ENCODE data around the gene IFFO2.
A peak's percentile ranks its signal among the peaks of the same experiment; 100 is the strongest.

IFFO2 gene

DNA sequence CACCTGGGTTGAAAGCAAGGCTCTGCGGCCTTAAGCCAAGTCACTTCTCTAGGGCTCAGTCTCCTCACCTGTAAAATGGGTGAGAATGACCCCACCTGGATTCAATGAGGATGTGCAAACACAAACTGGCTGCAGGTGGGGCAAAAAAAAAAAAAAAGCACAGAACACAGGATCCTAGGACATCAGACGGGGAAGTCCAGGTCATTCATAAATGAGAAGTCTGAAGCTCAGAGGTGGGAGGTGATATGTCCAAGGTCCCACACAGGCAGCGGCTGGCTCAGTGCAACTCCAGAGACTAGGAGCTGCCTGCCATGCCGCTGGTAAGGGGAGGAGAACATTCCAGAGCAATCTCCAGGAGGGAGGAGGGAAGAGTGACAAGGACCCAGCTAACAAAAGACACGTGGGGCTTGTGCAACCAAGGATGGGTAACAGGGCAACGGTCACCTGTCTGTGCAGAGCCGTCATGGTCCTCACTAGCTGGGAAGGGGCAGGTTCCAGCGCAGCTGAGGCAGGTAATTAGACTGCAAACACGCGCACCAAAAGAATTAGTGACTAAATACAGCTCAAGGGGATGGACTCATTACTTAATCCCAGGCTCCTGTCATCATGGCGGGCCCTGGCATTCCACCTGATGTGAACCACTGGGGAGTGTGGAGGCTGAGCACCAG lies 19.5 kb downstream of the IFFO2 start:
- DNase-seq (ENCODE audit: low read depth) = no peak

DNA sequence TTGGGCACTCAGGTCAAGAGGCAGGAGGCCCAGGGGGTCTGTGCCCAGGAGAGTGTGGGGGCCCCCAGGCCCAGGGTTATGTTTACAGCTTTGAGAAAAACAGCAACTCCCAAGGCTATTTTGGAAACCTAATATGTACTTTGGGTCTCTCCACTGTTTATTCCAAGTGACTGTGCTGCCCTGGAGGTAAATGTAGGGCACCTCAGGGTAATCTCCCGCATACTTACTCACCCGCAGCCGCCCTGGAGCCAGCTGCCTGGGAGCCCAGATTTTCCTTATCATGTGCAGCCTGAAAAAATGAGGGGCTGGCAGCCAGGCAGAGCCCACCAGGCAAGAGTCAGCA lies 20.0 kb downstream of the IFFO2 start:
- no peak for DNase-seq (ENCODE audit: low read depth)

DNA sequence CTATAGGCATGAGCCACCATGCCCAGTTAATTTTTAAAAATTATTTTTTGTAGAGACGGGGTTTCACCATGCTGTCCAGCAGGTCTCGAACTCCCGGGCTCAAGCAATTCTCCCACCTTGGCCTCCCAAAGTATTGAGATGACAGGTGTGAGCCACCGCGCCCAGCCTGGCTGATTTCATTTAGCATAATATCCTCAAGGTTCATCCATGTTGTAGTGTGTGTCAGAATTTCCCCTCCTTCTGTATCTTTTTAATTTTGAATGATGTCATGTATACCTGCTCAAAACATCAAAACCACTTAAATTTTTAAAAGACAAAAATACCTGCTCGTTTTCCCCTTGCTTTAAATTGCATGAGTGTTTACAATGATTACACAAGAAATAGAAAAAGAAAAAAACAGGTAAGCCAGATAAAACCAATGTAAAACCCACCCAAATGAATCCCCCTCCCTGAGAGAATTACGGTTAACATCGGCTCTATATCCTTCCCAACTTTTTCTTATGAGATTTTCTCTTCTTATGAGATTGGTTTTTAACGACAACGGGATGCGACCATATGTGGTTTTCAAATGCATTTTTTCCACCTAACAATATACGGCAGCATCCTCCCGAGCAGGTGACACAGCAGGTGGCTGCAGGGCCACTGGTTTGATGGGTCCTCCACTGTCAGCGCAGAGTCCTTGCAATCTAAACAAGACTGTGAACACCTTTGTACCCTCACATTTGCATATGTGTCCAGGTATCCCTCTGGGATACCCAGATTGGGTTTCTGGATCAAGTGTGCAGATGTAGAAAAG lies 22.1 kb downstream of the IFFO2 start:
- no peak for DNase-seq (ENCODE audit: low read depth)

DNA sequence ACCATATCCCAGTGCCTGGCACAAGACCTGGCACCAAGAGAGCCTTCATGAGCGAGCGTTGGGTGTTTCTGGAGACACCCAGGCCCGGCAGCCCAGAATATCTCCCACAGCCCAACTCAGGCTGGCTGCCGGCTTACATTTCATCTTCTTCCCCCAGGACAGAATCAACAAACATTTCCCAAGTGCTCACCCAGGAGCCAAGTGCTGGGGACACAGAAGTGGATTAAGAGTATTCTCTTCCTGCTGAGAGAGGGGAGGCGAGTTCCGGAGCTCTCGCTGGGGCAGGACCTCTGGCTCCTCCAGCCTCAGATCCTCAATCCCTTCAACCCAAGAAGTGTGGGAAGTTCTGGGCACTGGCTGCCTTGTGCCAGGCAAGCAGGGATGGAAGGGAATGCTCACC lies 23.6 kb downstream of the IFFO2 start:
- no peak for DNase-seq (ENCODE audit: low read depth)

DNA sequence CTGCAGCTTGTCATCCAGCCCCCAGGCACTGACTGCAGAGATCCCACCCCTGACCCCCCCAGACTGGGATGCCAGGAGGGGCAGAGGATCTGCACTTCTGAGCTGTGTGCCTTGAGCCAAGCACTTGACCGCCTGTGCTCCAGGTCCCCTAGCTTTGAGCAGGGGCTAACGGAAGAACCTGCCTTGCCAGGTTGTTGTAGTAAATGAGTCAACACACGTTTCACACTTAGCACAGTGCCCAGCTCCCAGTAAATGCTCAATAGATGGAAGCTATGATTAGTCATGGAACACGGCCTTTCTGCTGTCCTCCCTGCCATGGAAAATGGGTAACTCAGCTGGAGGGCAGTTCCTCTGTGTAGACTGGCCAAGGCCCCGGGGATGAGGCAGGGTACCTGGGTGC lies 24.1 kb downstream of the IFFO2 start:
- no peak for DNase-seq (ENCODE audit: low read depth)

DNA sequence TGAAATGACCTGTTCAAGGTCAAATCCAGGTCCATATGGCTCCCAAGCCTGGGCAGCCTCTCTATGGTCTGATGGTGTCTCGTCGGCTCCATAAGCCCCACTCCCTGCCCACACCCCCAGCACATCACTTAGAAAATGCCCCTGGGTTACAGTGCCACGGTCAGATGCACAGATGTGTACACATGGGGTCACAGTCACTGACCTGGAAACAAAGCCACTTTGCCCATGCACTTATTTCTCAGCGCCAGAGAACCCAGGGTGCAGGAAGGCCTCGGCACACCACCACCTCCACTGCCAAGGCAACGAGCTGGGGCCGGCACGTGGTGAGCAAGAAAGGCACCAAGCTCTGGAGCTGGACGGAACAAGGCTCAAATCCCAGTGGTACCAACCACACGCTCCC lies 24.7 kb downstream of the IFFO2 start:
- DNase-seq (ENCODE audit: low read depth) = no peak

DNA sequence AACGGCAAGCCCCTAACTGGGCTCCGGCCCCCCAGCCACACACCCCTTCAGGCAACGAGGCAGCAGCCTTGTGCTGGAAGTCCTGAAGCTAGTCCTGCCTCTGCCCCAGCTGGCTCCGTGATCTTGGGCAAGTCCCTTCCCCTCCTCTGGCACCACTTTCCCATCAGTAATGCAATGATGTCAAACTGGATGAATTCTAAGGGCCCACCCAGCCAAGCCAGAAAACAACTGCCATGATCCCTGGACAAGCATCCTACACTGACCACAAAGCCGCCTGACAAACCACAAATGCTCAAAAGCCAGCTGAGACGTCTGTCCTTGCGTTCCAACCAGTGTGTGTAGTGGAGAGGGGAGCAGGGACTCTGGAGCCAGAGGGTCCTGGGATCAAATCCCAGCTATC lies 26.8 kb downstream of the IFFO2 start:
- peak; percentile 65 for DNase-seq (ENCODE audit: low read depth)

DNA sequence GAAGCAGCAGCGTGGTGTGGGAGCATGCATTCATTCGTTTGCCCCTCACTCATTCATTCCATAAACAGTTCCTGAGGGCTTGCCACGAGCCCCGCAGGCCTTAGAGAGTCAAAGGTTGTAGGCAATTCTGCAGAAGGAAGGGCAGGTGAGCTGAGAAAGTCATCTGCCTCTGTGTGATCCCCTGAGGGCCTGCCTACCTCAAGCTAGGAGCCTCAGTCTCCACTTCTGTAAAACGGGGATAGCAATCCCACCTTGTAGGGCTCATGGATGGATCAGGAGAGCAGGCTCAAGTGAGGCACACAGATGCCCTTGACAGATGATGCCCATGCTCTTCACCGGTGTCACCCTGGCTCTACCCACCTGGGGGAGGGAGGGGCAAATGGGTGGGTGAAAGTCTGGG lies 27.5 kb downstream of the IFFO2 start:
- DNase-seq (ENCODE audit: low read depth) = no peak

DNA sequence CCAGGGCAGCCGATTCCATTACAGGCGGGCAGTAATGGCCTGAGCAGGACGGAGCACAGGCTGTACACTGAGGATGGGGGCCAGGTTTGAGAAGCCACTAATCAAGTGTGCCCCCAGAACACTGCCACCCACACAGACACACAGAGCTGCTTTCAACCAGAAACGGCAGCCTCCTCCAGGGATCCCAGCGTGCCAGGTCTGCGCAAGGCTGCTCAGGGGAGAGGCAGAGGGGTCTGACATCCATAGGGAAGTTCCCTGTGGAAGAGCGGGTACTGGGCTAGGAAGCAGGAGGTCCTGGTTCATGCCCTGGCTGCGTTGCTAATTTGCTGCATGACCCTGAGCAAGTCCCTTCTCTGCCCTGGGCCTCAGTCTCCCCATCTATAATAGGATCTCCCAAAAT lies 28.1 kb downstream of the IFFO2 start:
- no peak for DNase-seq (ENCODE audit: low read depth)

DNA sequence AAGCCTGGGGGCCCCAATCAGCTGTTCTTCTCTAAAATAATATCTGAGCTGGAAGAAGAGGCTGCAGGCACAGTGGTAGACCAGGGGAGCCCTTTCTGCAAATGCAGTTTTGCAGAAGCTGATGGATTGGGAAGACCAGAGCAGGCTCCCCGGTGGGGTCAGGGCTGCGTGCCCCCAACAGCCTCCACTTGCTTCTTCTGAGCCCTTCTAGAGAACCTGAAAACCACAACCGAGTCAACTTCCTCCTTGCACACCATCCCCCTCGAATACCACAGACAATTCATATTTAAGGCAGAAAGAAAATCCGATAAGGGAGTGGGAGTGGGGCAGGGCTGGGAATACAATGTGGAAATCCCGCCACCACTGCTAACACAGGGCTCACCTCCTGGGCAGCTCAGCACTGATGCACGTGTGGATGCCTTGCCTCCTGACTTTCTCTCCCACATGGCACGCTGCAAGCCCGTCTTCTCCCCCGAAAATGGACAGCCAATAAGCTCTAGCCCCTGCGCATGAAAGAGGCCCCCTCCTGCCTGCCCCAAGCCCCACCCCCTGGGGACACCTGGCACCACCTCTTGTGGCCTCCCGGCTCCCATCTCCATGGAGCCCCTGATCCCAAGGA lies 28.7 kb downstream of the IFFO2 start:
- no peak for DNase-seq (ENCODE audit: low read depth)

DNA sequence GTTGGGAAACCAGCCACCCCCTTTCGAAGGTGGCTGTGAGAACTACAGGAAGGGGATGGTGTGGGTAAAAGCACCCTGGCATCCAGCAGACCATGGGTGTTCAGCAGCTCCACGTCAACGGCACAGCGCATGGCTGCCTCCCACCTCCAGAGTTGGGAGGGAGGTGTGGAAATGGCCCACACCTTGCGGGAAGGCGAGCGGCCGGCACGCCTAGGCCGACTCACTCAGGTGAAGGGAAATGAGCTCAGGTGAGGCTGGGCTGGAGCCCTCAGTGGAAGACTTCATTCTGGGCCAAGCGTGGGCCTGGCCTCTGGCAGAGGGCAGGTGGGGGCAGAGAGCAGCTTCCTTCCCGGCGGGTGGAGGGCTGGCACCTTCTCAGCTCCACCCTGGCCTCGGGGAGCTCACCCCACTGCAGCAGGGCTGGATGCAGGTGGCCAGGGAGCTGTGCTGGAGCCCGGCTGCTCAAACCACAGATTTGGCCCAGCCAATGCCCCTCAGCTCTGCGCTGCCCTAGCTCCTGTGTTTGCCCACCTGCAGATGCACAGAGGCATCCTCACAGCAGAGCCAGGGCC lies 29.3 kb downstream of the IFFO2 start:
- no peak for DNase-seq (ENCODE audit: low read depth)

DNA sequence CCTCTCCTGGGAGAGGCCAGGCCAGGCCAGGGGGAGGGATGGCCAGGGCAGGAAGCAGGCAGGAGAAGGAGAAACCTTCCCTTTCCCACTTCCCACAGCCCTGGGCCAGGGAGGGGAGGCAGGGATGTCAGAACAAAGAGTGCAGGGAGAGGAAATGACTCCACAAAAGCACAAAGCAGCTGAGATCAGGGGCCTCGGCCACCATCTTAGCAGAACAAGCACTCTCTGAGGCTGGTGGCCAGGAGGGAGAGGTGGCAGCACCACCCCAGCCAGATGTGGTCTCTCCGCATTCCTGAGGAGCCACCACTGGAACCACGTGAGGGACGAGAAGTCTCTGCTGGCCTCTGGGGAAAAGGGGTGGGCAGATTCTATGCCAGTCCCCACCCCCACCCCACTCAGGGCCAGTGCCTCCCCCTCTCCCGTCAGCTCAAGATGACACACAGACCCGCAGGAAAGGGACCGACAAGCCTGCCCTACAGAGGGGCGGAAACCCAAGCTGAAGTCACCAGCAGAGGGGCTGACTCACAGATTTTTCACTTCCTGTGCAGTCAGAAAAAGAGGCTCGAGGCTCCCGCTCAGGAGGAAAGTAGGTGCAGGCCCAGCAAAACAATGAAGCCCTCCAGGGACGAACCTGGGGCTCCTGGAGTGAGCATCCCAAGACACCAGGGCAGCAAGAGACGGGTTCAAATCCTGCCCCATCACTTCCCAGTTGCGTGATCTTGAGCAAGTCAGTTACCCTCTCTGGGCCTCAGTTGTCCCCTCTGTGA lies 30.0 kb downstream of the IFFO2 start:
- DNase-seq (ENCODE audit: low read depth) = peak; percentile 89

DNA sequence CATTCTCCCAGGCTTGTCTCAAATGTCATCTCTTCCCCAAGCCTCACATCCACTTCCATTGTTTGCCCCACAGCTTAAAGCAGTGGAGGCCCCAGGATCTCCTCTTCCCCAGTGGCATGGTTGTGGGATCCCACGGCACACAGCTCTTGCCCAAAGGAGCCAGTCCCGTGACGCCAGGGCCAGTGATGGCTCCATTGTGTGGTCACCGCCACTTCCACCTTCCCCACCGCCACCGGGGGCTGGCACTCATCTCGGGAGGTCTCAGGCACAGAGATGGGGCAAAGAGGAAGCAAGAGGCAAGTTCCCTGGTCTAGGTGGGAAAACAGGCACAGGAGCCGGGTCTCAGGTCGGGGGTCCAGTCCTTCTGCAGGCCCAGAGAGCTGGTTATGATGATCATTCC lies 31.2 kb downstream of the IFFO2 start:
- no peak for DNase-seq (ENCODE audit: low read depth)

DNA sequence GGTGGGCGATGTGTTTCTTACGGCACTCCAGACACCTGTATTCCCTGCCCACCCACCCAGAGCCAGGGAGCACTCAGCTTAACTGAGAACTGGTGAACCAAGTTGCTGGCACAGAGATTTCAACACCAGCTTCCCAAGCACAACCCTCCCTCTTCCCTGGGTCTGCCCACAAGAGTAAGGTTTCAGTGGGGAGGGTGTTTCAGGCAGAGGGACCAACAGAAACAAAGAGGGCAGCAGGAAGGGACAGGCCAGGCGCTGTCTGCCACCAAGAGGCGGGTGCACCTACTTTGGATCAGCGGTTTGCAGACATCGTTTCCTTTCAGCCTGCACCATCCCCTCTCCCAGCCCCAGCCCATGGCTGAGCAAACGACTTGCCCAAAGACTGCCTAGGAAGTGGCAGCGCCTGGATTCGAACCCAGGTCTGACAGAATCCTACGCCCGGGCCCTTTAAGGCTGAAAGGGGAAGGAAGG lies 32.2 kb downstream of the IFFO2 start:
- peak; percentile 80 for DNase-seq (ENCODE audit: low read depth)

DNA sequence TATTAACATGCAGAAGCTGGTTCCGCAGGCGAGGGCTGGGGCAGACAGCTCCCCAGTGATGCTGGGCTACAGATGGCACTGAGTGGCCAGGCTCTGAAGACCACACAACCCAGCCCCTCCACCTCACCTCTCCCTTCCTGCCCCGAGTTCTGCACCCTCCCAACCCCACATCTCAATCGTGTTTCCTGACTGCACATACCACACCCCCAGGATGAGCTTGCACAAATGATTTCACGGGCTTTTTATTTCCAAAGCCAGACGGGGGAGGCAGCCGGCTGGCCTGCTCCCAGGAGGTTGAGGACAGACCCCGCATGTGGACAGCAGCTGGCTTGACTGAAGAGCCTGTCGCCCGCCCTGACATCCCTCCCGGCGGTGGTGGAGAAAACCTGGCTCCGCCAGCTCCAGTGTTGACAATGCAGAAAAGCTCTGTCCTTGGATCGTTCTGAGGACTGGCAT lies 32.7 kb downstream of the IFFO2 start:
- DNase-seq (ENCODE audit: low read depth) = peak; percentile 24

DNA sequence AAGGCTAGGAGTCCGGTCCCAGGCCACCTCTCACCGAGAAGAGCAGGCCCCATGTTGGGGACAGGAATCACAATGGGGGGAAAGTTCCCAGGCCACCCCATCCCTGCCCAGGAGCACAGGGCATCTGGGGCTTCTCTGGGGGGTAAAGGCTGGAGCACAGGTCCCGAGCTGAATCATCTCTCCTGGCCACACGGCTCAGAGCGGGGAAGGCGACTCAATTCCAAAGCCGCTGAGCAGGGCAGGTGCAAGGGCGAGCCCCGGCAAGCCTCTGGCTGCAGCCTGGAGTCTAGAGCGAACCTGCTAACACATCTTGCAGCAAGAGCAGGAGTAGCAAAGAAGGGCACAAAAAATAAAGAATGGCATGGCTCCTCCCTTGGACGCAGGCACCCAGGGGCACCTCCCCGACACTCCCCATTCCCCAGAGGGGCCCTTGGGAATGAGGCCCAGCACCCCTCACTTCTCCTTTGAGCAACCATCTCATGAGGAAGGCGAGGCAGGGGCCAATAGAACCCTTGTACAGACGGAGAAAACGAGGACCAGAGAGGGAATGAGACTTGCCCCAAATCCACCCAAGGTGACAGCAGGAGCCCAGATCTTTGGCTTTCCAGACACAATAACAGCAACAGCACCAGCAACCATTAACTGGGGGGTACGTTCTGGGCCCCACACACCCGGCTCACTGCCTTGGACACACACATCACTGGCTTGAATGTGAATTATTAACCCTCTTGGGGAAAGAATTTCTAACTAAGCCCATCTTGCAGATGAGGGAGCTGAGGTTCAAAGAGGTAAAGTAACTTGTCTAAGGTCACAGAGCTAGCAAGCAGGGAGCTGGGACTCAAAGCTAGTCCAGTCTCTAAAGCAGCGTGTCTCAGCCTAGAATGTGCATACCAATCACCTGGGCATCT lies 33.4 kb downstream of the IFFO2 start:
- DNase-seq (ENCODE audit: low read depth) = no peak

DNA sequence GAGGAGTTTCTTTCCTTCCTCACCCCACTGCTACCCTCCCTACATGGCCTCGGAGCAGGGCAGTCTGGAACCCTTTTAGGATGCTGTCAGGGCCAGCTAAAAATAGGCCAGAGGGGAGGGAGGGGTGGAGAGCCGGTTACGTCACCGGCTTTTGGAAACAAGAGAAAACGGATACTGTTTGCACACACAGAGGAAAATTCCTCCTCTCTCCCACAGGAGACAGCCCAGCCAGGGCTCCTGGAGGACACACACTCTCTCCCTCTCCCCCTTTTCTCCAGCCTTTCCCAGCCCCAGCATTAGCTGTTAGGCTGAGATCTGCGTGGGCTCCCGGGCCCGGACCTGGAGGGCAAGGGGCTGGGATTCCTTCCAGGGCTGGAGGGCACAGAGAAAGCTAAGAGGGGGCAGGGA lies 34.2 kb downstream of the IFFO2 start:
- DNase-seq (ENCODE audit: low read depth) = peak; percentile 87

DNA sequence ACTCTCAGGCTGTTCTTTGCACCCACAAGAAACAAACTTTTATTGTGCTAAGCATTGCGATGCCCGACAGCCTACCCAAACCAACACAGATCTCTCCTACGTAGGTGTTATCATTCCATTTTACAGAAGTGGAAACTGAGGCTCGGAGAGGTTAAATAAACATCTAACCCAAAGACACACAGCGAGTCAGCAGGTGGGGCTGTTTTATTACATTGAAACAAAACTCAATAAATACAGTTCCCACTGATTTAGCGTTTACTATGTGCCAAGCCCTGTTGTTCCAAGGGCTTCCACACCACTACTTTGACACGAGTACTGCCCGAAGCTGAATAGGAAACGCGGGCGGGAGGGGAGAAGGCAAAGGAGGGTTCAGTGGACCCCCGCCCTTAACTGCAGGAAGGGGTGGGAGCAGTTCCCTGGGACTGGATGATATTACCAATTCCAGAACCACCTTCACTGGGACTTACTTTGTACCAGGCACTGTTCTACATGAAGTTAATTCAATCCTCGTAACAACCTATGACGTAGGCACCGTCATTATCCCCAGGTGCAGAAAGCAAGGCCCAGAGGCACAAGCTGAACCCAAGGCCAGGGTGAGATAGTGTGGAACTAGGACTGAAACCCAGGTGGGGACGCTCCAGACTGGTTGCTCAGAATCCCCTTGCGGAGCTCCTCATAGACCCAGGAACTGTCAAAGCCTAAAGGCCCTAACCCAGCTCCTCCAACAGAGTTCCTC lies 34.8 kb downstream of the IFFO2 start:
- no peak for DNase-seq (ENCODE audit: low read depth)

DNA sequence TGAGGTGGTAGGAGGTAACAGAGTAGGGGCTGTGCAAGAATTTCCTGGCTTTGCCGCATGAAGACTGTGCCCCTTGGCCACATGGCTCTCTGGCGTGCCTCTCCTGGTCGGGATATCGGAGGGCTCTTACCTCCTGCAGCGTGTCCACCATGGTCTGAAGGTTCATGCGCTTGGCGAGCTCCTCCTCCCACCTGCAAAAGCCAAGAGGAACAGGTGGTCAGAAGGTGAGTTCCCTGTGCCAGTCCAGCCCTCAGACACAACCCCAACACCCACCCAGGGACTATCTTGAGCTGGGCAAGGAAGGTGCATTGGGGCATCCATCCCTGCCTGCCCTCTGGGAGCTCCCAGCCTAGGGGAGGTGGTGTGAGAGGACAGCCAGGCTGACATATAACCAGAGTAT lies 35.5 kb downstream of the IFFO2 start:
- DNase-seq (ENCODE audit: low read depth) = no peak

DNA sequence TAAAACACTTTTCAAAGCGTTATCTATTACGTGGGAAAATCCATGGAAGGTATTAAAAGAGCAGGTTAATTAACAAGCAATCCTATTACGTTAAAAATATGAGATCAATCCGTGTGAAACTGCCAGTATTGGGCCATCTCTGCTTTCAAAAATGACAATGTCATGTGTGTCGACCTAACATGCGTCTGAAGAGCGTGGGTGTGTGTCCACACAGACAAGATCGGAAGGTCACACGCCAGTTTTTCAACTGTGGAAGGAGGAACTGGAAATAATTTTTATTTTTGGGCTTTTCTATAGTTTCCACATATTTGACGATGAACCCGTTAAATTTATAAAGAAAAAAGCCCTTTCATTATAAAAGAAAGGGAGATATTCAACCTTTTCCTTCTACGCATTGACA lies 36.5 kb downstream of the IFFO2 start:
- DNase-seq (ENCODE audit: low read depth) = no peak

Measured in fibroblast of gingiva (primary cell).